GM23248 (cell line): ENCODE data around the gene UQCRC1.

Source experiments
- EZH2 ChIP-seq: fragments of 200-600 bp; sonication (generic); IDR thresholded peaks from 2 replicates; pipeline ENCODE4 v1.6.1; 2018; ENCODE audit warnings: antibody characterized with exemption, mild to moderate bottlenecking; ENCODE audit not compliant: insufficient read depth, poor library complexity, severe bottlenecking
- EZH2phosphoT487 ChIP-seq: fragments of 200-600 bp; sonication (generic); IDR thresholded peaks from 2 replicates; pipeline ENCODE4 v1.6.1; 2018; ENCODE audit warnings: antibody characterized with exemption, moderate library complexity, mild to moderate bottlenecking, low read depth; ENCODE audit not compliant: insufficient read depth

DNA sequence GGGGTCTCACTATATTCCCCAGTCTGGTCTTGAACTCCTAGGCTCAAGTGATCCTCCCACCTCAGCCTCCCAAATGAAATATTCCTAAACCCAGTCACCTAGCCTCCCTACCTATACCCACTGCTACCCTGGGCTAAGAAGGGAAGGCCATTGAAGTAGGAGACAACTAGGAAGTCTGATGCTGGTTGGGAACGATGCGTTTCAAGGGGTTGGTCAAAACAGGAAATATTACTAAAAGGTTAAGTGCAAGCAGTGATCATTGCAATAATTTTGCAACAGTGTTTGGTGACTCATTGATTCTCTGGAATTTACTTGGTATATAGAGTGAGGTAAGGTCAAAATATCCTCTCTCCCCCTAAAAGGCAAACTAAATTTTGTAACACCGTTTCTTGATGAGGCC lies 4.6 kb upstream of the UQCRC1 start:
- TF ChIP-seq EZH2phosphoT487 (no peak), EZH2 (no peak)
